HUES64 (cell line): Measurements from ENCODE around the gene FLOT2.

ENCODE experiments used
- H3K27ac ChIP-seq: 2 replicates; pipeline ENCODE4 v1.7.0; 2013; ENCODE audit warnings: low read depth, low read length, inconsistent platforms
- H3K27me3 ChIP-seq: 2 replicates; pipeline ENCODE4 v1.6.1; 2013; ENCODE audit warnings: mild to moderate bottlenecking, low read length; ENCODE audit not compliant: insufficient read depth
- H3K36me3 ChIP-seq: 2 replicates; pipeline ENCODE4 v1.6.1; 2013; ENCODE audit warnings: mild to moderate bottlenecking, low read length; ENCODE audit not compliant: insufficient read depth
- H3K4me1 ChIP-seq: 2 replicates; pipeline ENCODE4 v1.6.1; 2013; ENCODE audit warnings: mild to moderate bottlenecking, low read length, moderate library complexity; ENCODE audit not compliant: insufficient read depth
- H3K4me3 ChIP-seq: 2 replicates; pipeline ENCODE4 v1.5.1; 2013; ENCODE audit warnings: mild to moderate bottlenecking, low read length, moderate library complexity
- H3K9ac ChIP-seq: 2 replicates; pipeline ENCODE4 v1.6.1; 2013; ENCODE audit warnings: mild to moderate bottlenecking, low read depth, low read length
- H3K9me3 ChIP-seq: 2 replicates; pipeline ENCODE4 v1.6.1; 2013; ENCODE audit warnings: low read depth, low read length; ENCODE audit not compliant: insufficient read depth
- WGBS: fragments of 150-250, 120-280 bp; methylation state at CpG from one replicate; pipeline ENCODE4 v1.1.7; 2013; ENCODE audit warnings: missing lambda C conversion rate; 5-methylcytosine and 5-hydroxymethylcytosine counted together

The FLOT2 gene

GRCh38 chr17:28916302-28916934, 18.9 kb upstream of the FLOT2 start:
- Histone ChIP-seq H3K36me3 (peaks cover 96% of the 10 kb centered on the region), H3K9ac (no peak overlapping the region), H3K27me3 (no peaks in the 10 kb centered on the region), H3K4me3 (no peak overlapping the region), H3K27ac (no peak overlapping the region), H3K9me3 (no peaks in the 10 kb centered on the region), H3K4me1 (no peaks in the 10 kb centered on the region)
- WGBS = 73% methylated on average over 6 of the region's 6 CpGs

GRCh38 chr17:28912938-28913333, 15.4 kb upstream of the FLOT2 start:
- Histone ChIP-seq H3K9ac (no peak overlapping the region), H3K27ac (no peak overlapping the region), H3K27me3 (no peaks in the 10 kb centered on the region), H3K4me1 (peaks cover 7% of the 10 kb centered on the region; the same call in 1 of the 2 replicates), H3K36me3 (peaks cover 99% of the 10 kb centered on the region), H3K4me3 (no peak overlapping the region), H3K9me3 (no peaks in the 10 kb centered on the region)
- 96% methylated on average over 6 of the region's 6 CpGs for WGBS

DNA sequence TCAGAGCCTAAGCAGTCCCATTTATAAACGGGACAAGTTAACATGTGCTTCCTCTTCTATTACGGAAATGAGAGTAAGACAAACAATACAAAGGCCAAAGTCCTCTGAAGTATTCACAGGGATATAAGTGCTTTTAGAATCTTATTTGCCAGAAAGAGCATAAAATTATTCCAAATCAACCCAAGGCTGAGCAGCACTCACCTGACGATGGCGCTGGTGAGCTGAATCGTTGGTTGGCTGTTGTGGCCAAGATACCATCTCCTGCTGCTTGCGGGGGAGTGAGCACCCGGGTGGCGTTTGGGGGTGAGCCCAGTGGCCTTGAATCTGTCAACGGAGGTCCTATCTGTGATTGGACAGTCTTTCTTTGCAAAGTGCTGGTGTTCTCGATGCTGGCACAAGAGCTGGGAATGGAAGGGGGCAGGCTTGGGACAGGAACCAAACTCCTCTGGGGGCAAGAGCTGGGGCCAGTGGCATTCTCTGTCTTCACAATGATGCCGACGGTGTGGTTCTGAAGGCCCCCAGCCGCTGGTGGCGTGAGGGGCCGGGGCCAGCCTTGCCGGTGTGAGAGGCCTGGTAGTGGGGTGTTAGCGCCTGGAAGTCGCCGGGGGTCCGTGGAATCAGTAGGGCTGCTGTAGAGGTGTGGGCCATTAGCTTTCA, 14.9 kb upstream of the FLOT2 start:
- Histone ChIP-seq H3K9me3 (no peaks in the 10 kb centered on the region), H3K4me1 (peaks cover 7% of the 10 kb centered on the region; the same call in 1 of the 2 replicates), H3K27me3 (no peaks in the 10 kb centered on the region), H3K4me3 (no peak overlapping the region), H3K27ac (no peak overlapping the region), H3K36me3 (peaks cover 99% of the 10 kb centered on the region), H3K9ac (no peak overlapping the region)
- WGBS = 96% methylated on average over 20 of the region's 20 CpGs

DNA sequence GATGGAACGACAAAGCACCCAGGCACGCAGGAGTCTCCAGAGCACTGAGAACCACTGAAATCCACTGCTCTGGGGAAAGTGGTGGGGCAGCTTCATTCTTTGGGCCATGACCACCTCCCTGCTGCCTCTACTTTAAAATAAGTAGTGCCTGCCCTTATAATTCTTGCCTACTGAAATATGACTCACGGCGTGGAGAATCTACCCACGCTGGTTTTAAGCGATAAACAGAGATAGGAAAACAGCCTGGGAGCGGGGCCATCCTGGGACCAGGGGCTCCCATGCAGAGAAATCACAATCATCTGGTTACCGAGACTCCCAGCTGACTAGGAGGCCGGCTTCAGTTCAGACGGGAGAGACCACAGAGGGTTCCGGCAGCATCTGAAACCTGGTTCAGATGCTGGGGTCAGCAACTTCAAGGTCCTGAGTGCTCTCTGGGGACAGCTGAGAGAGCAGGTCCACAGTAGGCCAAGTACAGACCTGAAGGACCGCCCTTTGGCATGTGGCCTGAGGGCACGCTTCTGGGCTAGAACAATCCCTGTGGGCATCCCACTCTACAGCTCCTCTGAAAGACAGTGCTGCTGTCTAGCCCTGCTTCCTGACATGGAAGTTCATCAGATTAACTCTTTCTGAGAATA, 14.0 kb upstream of the FLOT2 start:
- H3K9ac ChIP-seq = no peak overlapping the region
- H3K27me3 ChIP-seq = no peaks in the 10 kb centered on the region
- H3K9me3 ChIP-seq = no peaks in the 10 kb centered on the region
- H3K4me1 ChIP-seq = peaks cover 7% of the 10 kb centered on the region; the same call in 1 of the 2 replicates
- H3K36me3 ChIP-seq = peaks cover 99% of the 10 kb centered on the region
- no peak overlapping the region for H3K27ac ChIP-seq
- no peak overlapping the region for H3K4me3 ChIP-seq
- WGBS = 96% methylated on average over 13 of the region's 13 CpGs

DNA sequence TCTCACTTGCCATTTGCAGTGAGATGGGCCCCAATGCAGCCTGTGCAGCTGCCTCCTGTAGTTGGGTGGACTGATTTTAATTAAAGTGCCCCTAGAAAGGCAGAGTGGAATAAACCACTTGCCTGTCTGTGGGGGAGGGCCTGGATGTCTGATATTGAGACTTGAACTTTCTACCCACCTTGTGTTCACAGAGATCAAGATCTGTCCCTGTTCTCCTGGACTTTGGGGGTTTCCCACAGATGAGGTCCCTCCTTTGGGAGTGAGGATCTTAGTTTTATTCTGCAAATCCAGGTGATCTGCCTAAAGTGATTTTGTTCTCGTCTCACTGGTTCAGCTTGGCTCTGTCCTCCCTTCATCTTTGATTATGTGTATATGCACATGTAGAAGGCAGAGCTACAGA, 13.0 kb upstream of the FLOT2 start:
- no peaks in the 10 kb centered on the region for H3K27me3 ChIP-seq
- H3K4me3 ChIP-seq = no peak overlapping the region
- H3K9ac ChIP-seq = no peak overlapping the region
- peaks cover 97% of the 10 kb centered on the region for H3K36me3 ChIP-seq
- no peak overlapping the region for H3K27ac ChIP-seq
- WGBS = no CpG with 5 or more reads among the region's 1 CpG
- H3K9me3 ChIP-seq = no peaks in the 10 kb centered on the region
- peaks cover 7% of the 10 kb centered on the region; the same call in 1 of the 2 replicates for H3K4me1 ChIP-seq

GRCh38 chr17:28908640-28909167, 11.2 kb upstream of the FLOT2 start:
- Histone ChIP-seq H3K4me1 (peaks cover 7% of the 10 kb centered on the region; the same call in 1 of the 2 replicates), H3K4me3 (no peak overlapping the region), H3K27ac (peak overlapping the region; percentile 29; the same call in 1 of the 2 replicates), H3K27me3 (no peaks in the 10 kb centered on the region), H3K36me3 (peaks cover 80% of the 10 kb centered on the region), H3K9ac (no peak overlapping the region), H3K9me3 (no peaks in the 10 kb centered on the region)
- 86% methylated on average over 6 of the region's 6 CpGs for WGBS

- Histone ChIP-seq H3K27ac (no peak overlapping the region), H3K27me3 (no peaks in the 10 kb centered on the region), H3K4me3 (no peak overlapping the region), H3K9ac (no peak overlapping the region), H3K4me1 (peaks cover 7% of the 10 kb centered on the region; the same call in 1 of the 2 replicates), H3K9me3 (no peaks in the 10 kb centered on the region), H3K36me3 (peaks cover 72% of the 10 kb centered on the region)
- WGBS = over 99% methylated on average over 3 of the region's 3 CpGs
Observed at GRCh38 chr17:28907709-28908475, 10.4 kb upstream of the FLOT2 start.

- no peaks in the 10 kb centered on the region for H3K9me3 ChIP-seq
- H3K27me3 ChIP-seq = no peaks in the 10 kb centered on the region
- peaks cover 62% of the 10 kb centered on the region for H3K36me3 ChIP-seq
- H3K4me3 ChIP-seq = no peak overlapping the region
- no peak overlapping the region for H3K9ac ChIP-seq
- 94% methylated on average over 7 of the region's 7 CpGs for WGBS
- H3K27ac ChIP-seq = no peak overlapping the region
- peaks cover 7% of the 10 kb centered on the region; the same call in 1 of the 2 replicates for H3K4me1 ChIP-seq
Observed at GRCh38 chr17:28906706-28907438, 9.3 kb upstream of the FLOT2 start.

GRCh38 chr17:28906276-28906675, 8.7 kb upstream of the FLOT2 start:
- Histone ChIP-seq H3K36me3 (peaks cover 56% of the 10 kb centered on the region), H3K9me3 (no peaks in the 10 kb centered on the region), H3K27me3 (no peaks in the 10 kb centered on the region), H3K27ac (no peak overlapping the region), H3K4me1 (peaks cover 11% of the 10 kb centered on the region; the same call in 1 of the 2 replicates), H3K9ac (no peak overlapping the region), H3K4me3 (no peak overlapping the region)
- WGBS = 93% methylated on average over 9 of the region's 9 CpGs

- Histone ChIP-seq H3K9me3 (no peaks in the 10 kb centered on the region), H3K9ac (no peak overlapping the region), H3K36me3 (peaks cover 48% of the 10 kb centered on the region), H3K4me1 (peaks cover 11% of the 10 kb centered on the region; the same call in 1 of the 2 replicates), H3K4me3 (no peak overlapping the region), H3K27me3 (no peaks in the 10 kb centered on the region), H3K27ac (no peak overlapping the region)
- WGBS = 82% methylated on average over 4 of the region's 4 CpGs
Observed at GRCh38 chr17:28904800-28905199, 7.3 kb upstream of the FLOT2 start.
